ENCODE measurements around the gene GFM1. TPM values are rescaled to one million over a fixed set of nuclear protein-coding genes. Genes with fewer than 3 reads are reported as not detected.

Gene GFM1
- total RNA-seq, 4 donors from 2014 or later = 52.6 to 84.4 (median 76.2) TPM

DNA sequence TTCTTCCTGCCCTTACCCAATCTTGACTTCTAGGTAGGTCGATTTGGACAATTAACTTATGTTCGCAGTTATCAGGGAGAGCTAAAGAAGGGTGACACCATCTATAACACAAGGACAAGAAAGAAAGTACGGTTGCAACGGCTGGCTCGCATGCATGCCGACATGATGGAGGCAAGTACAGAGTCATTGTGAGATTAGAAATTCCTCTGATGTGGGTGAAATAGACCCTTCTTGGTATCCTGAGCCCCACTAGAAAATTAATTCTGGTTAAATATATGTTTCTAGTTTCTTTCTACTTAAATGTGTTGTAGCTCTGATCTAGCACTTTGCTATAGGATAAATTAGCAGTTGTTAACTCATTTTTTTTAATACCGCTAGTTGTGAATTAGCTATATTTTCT lies 14.6 kb downstream of the GFM1 start:
- Histone ChIP-seq H3K27ac (peak overlapping the region in 2 of 4 donors; percentile 22 to 57), H3K4me3 (no peak overlapping the region), H3K9me3 (no peaks in the 10 kb centered on the region), H3K27me3 (no peaks in the 10 kb centered on the region), H3K4me1 (no peaks in the 10 kb centered on the region), H3K36me3 (peaks cover 0 to 90% of the 10 kb centered on the region in 2 donors)
- in situ Hi-C loops (cut with MboI; ENCODE audit: low sequenced_read_pairs in 4 of 4) (loop anchor here in 1 of 4 donors (25.0 kb wide), 1 partner anchor 128 kb away; no protein-coding TSS in a partner anchor), intact Hi-C loops (cut with DNase I; ENCODE audit: low total_unique reads) (loop anchor here (5.0 kb wide), 1 partner anchor 133 kb away; no protein-coding TSS in a partner anchor)
- TF ChIP-seq POLR2A (IDR thresholded peaks at IDR 0.05) = no peak
- TF ChIP-seq, protein P1, sequence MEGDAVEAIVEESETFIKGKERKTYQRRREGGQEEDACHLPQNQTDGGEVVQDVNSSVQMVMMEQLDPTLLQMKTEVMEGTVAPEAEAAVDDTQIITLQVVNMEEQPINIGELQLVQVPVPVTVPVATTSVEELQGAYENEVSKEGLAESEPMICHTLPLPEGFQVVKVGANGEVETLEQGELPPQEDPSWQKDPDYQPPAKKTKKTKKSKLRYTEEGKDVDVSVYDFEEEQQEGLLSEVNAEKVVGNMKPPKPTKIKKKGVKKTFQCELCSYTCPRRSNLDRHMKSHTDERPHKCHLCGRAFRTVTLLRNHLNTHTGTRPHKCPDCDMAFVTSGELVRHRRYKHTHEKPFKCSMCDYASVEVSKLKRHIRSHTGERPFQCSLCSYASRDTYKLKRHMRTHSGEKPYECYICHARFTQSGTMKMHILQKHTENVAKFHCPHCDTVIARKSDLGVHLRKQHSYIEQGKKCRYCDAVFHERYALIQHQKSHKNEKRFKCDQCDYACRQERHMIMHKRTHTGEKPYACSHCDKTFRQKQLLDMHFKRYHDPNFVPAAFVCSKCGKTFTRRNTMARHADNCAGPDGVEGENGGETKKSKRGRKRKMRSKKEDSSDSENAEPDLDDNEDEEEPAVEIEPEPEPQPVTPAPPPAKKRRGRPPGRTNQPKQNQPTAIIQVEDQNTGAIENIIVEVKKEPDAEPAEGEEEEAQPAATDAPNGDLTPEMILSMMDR (IDR thresholded peaks at IDR 0.05 in 4 of 5, conservative IDR thresholded peaks at IDR 0.05 in 1 of 5) = no peak
- ATAC-seq = no peak
- no peak for DNase-seq

DNA sequence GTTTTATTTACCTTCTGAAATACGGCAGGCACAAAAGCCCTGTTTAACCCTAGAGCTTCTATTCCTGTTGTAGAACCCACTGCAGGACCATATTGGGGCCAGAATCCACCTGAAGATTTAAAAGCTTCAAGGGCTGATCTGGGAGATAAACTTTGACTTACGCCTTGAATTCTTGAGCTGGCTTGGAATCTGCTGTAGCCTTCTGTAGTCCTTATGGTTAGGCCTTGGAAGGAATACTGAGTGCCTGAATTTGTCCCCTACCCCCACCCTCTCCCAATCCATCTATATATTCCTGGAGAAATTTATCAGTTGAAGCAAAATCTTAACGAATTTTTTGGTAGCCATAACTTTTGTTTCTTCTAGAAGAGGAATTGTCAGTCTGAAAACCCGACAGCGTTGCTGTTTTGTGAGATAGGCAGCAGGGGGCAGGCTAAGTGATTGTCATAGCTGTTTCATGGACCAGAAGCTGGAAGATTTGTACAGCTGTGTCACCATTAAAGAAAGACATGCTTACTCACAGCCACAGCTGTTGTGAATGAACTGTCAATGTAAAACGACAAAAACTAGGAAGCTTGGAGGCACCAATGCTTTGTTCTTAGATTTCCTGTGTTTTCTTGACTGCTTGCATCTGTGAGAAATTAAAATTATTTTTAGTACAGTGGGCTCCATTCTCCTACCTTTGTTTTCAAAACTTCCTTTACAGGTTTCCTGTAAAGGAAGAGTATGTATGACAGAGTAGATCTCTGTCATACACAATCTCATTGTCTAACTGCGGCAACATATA lies 15.3 kb downstream of the GFM1 start:
- ATAC-seq = peak; percentile 36 to 64
- Histone ChIP-seq H3K4me1 (no peaks in the 10 kb centered on the region), H3K9me3 (no peaks in the 10 kb centered on the region), H3K27me3 (no peaks in the 10 kb centered on the region), H3K27ac (peak overlapping the region in 3 of 4 donors; percentile 22 to 57 (median 50)), H3K36me3 (peaks cover 0 to 90% of the 10 kb centered on the region in 2 donors), H3K4me3 (no peak overlapping the region)
- peak in 1 of 2 donors; percentile 26 for DNase-seq
- intact Hi-C loops (cut with DNase I; ENCODE audit: low total_unique reads) (loop anchor here (5.0 kb wide), 1 partner anchor 133 kb away; no protein-coding TSS in a partner anchor), in situ Hi-C loops (cut with MboI; ENCODE audit: low sequenced_read_pairs in 4 of 4) (loop anchor here in 3 of 4 donors (5.0 to 25.0 kb wide), 3 partner anchors 128 to 135 kb away; no protein-coding TSS in a partner anchor)
- TF ChIP-seq, protein P1 (IDR thresholded peaks at IDR 0.05 in 4 of 5, conservative IDR thresholded peaks at IDR 0.05 in 1 of 5) = peak in 4 of 5 experiments; percentile 14 to 53 (median 44)
- no peak for TF ChIP-seq POLR2A (IDR thresholded peaks at IDR 0.05)

DNA sequence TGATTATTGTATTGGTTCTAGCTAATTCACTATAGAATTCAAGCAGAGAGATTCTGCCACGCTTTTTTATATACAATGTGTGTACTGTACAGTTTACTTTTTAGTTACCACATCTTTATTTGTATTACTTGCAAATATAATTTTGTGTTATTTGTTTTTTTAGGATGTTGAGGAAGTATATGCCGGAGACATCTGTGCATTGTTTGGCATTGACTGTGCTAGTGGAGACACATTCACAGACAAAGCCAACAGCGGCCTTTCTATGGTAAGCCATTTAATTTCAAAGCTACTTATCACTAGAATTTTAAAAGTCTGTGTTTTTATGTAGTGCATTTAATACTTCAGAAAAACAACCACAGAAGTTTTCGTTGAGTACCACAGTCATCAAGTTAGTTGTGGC lies 16.4 kb downstream of the GFM1 start:
- DNase-seq = no peak
- in situ Hi-C loops (cut with MboI; ENCODE audit: low sequenced_read_pairs in 4 of 4) (loop anchor here in 3 of 4 donors (5.0 to 25.0 kb wide), 3 partner anchors 127 to 134 kb away; no protein-coding TSS in a partner anchor), intact Hi-C loops (cut with DNase I; ENCODE audit: low total_unique reads) (no loop called here)
- Histone ChIP-seq H3K36me3 (peaks cover 0 to 90% of the 10 kb centered on the region in 2 donors), H3K4me1 (no peaks in the 10 kb centered on the region), H3K4me3 (no peak overlapping the region), H3K27me3 (no peaks in the 10 kb centered on the region), H3K9me3 (no peaks in the 10 kb centered on the region), H3K27ac (peak overlapping the region in 3 of 4 donors; percentile 2 to 53 (median 28))
- ATAC-seq = no peak
- TF ChIP-seq, protein P1 (IDR thresholded peaks at IDR 0.05 in 4 of 5, conservative IDR thresholded peaks at IDR 0.05 in 1 of 5) = no peak
- no peak for TF ChIP-seq POLR2A (IDR thresholded peaks at IDR 0.05)

DNA sequence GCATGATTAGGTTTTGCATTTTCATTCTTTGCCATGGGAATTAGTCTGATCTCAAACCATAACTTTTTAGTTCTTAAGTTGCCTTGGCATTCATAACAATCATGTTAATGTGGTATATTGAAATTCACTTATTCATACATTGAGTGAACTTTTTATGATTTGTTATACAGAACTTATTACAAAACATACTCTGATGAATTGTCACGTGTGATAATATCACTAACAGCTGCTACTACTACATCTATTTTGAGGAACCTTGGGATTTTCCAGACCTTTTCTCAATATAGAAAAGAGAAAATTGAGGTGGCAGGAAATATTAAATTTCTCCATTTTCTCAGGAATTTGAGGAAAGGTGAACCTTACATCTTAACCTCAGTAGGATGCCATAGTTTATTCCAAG lies 18.9 kb downstream of the GFM1 start:
- in situ Hi-C loops (cut with MboI; ENCODE audit: low sequenced_read_pairs in 4 of 4) = loop anchor here in 3 of 4 donors (5.0 to 25.0 kb wide), 3 partner anchors 124 to 132 kb away; no protein-coding TSS in a partner anchor
- TF ChIP-seq, protein P1 (IDR thresholded peaks at IDR 0.05 in 4 of 5, conservative IDR thresholded peaks at IDR 0.05 in 1 of 5) = no peak
- peaks cover 0 to 97% of the 10 kb centered on the region in 2 donors for H3K36me3 ChIP-seq
- intact Hi-C loops (cut with DNase I; ENCODE audit: low total_unique reads) = no loop called here
- no peak for DNase-seq
- H3K4me1 ChIP-seq = no peaks in the 10 kb centered on the region
- H3K4me3 ChIP-seq = no peak overlapping the region
- H3K9me3 ChIP-seq = no peaks in the 10 kb centered on the region
- H3K27me3 ChIP-seq = no peaks in the 10 kb centered on the region
- no peak for ATAC-seq
- H3K27ac ChIP-seq = no peak overlapping the region

Measured in gastrocnemius medialis (tissue), 4 donors.